ENCODE results near the gene SH3BGRL2. TPM values are rescaled to one million over a fixed set of nuclear protein-coding genes. Genes with fewer than 3 reads are reported as not detected.

The SH3BGRL2 gene
- total and polyA plus RNA-seq, 2 of the 8 experiments (the other 6 are each of a cell fraction or from before 2014, with no cell fraction given): 6.0 to 20.3 TPM

GRCh38 chr6:79630380-79630882 lies 698 bp upstream of the SH3BGRL2 start:
- Histone ChIP-seq H3K9ac (replicated peaks in 1 of 4; ENCODE audit: extremely low read depth in 1 of 4, low read depth in 3 of 4, low read length in 3 of 4) (peak overlapping the region in 1 of 4 experiments; percentile 6; a peak in 1 of 7 replicates), H2AK5ac (ENCODE audit: low read depth, low read length) (no peak overlapping the region), H4K91ac (replicated peaks; ENCODE audit: insufficient read length, low read length) (no peak overlapping the region), H2BK20ac (ENCODE audit: low read length) (no peak overlapping the region), H2BK120ac (replicated peaks; ENCODE audit: low read depth, low read length) (peak overlapping the region; percentile 66), H4K8ac (ENCODE audit: extremely low read depth, insufficient read depth, low read length) (no peak overlapping the region), H2BK15ac (ENCODE audit: low read length) (no peak overlapping the region), H3K79me2 (ENCODE audit: control insufficient read depth in 1 of 2, insufficient read depth in 2 of 2, low read length in 2 of 2) (no peaks in the 10 kb centered on the region), H3K23ac (ENCODE audit: insufficient read length) (no peak overlapping the region), H3K9me3 (ENCODE audit: insufficient read depth in 2 of 2, low read depth in 1 of 2, low read length in 1 of 2) (no peaks in the 10 kb centered on the region), H3K27ac (ENCODE audit: low read depth, low read length) (no peak overlapping the region), H3K27me3 (replicated peaks in 1 of 4; ENCODE audit: control insufficient read depth in 3 of 4, extremely low read depth in 1 of 4, insufficient read depth in 3 of 4, low read length in 3 of 4) (peaks cover 0 to 2% (median 0%) of the 10 kb centered on the region in 4 experiments; a peak in 1 of 7 replicates), H3K23me2 (ENCODE audit: low read depth, low read length) (peaks cover 8% of the 10 kb centered on the region; the same call in 1 of the 2 replicates), H3K4me3 (ENCODE audit: extremely low read depth in 1 of 4, insufficient read depth in 2 of 4, low read depth in 3 of 4, low read length in 4 of 4) (peak overlapping the region; percentile 70 to 97 (median 90)), H2BK5ac (ENCODE audit: low read depth, low read length) (no peak overlapping the region), H3K4ac (replicated peaks; ENCODE audit: insufficient read length, low read depth, low read length) (no peak overlapping the region), H3K56ac (replicated peaks; ENCODE audit: insufficient read length, low read depth, low read length) (no peak overlapping the region), H3K14ac (ENCODE audit: insufficient read length) (no peak overlapping the region), H3K79me1 (ENCODE audit: low read depth, low read length) (no peaks in the 10 kb centered on the region; the same call in 1 of the 2 replicates), H2AFZ (ENCODE audit: low read length) (peak overlapping the region; percentile 78), H3K36me3 (ENCODE audit: control insufficient read depth in 2 of 4, insufficient read depth in 4 of 4, low read length in 3 of 4) (no peaks in the 10 kb centered on the region), H3K4me1 (replicated peaks in 1 of 4; ENCODE audit: control insufficient read depth in 3 of 4, insufficient read depth in 4 of 4, low read length in 3 of 4) (peaks cover 0 to 3% (median 0%) of the 10 kb centered on the region in 4 experiments; a peak in 2 of 7 replicates), H4K20me1 (replicated peaks in 1 of 2; ENCODE audit: control insufficient read depth in 1 of 2, insufficient read depth in 2 of 2, low read length in 2 of 2) (peaks cover 1 to 2% of the 10 kb centered on the region in 2 experiments), H3K4me2 (ENCODE audit: insufficient read depth in 1 of 2, low read depth in 2 of 2, low read length in 2 of 2) (peak overlapping the region; percentile 72 to 87), H4K5ac (ENCODE audit: insufficient read length, low read depth, low read length) (no peak overlapping the region), H3K18ac (ENCODE audit: extremely low read depth, low read length) (no peak overlapping the region; the same call in 1 of the 2 replicates), H2BK12ac (ENCODE audit: low read depth, low read length) (no peak overlapping the region)
- ChIA-PET POLR2A (ENCODE audit: partially characterized antibody) (interaction anchor here (0.9 to 2.5 kb wide), 11 partner anchors 9 to 199 kb away, joined by 3 to 13 read pairs (median 4); partner anchors contain the start of gene LCA5), CTCF (ENCODE audit: partially characterized antibody) (interaction anchor here (0.9 to 2.3 kb wide), 6 partner anchors 9 to 136 kb away, joined by 3 to 15 read pairs (median 4); partner anchors contain the start of gene LCA5)
- DNase-seq (ENCODE audit: low read depth in 1 of 2, low spot score in 2 of 2): no peak
- no peak for FAIRE-seq
- TF ChIP-seq RNF2 (IDR thresholded peaks at IDR 0.05; ENCODE audit: borderline replicate concordance, low read depth, low read length, missing control alignments, poor library complexity, severe bottlenecking) (no peak), SIRT6 (IDR thresholded peaks at IDR 0.05; ENCODE audit: low read length) (no peak), YY1 (IDR thresholded peaks at IDR 0.05; ENCODE audit: low read depth, low read length) (no peak), EZH2 (IDR thresholded peaks at IDR 0.05; ENCODE audit: low read depth, low read length, severe bottlenecking) (no peak), SP4 (IDR thresholded peaks at IDR 0.05; ENCODE audit: low read length) (no peak)
- 42% methylated on average over 8 of the region's 8 CpGs; no CpG with 5 or more reads in 1 of the 2 experiments for WGBS, 2 experiments (ENCODE audit: extremely low coverage in 1 of 2, insufficient coverage in 1 of 2, insufficient read length in 1 of 2, insufficient replicate concordance in 2 of 2, low coverage in 1 of 2, low lambda C conversion rate in 2 of 2, missing lambda C conversion rate in 1 of 2)

Measured in H1 (cell line).